Lower lobe of right lung (tissue), 2 donors: ENCODE data around the gene JUNB. TPM values are rescaled to one million over a fixed set of nuclear protein-coding genes. Genes with fewer than 3 reads are reported as not detected.
"Not testable (repeated sequence)": the region's sequence is repeated elsewhere in the genome, so short reads cannot be mapped to it uniquely, and the experiment has no call there.

ENCODE experiments used
- ATAC-seq, 2 donors: fragments of 200-7000 bp; cut with Tn5 transposase; one replicate each; pipeline ENCODE4 v1.9.1; 2020 to 2022; ENCODE audit warnings: mild to moderate bottlenecking in 2 of 2, moderate library complexity in 2 of 2
- DNase-seq: peaks from one replicate; pipeline ENCODE4 v3.0.0-alpha.2; 2020
- H3K27ac ChIP-seq: fragments of 200-600 bp; one replicate; pipeline ENCODE4 v1.8.0; 2022
- H3K27me3 ChIP-seq: fragments of 200-600 bp; one replicate; pipeline ENCODE4 v1.8.0; 2022; ENCODE audit warnings: low read depth
- H3K36me3 ChIP-seq: fragments of 200-600 bp; one replicate; pipeline ENCODE4 v1.8.0; 2022; ENCODE audit warnings: mild to moderate bottlenecking
- H3K4me1 ChIP-seq: fragments of 200-600 bp; one replicate; pipeline ENCODE4 v1.8.0; 2022
- H3K4me3 ChIP-seq: fragments of 200-600 bp; one replicate; pipeline ENCODE4 v1.8.0; 2022; ENCODE audit warnings: mild to moderate bottlenecking
- H3K9me3 ChIP-seq: fragments of 200-600 bp; one replicate; pipeline ENCODE4 v1.8.0; 2022
- intact Hi-C: fragments of 100-400 bp; cut with DNase I; formaldehyde crosslinking; loops from one replicate; pipeline ENCODE4 v1.11.0; 2022
- total RNA-seq: library from RNA; stranded (reverse); fragmentation: NEBNext Ultra II Directional; extraction: Animal tissue kit (Norgen Biotek cat#: 25700); gene quantifications from one replicate; pipeline ENCODE4 v1.2.1, GENCODE V29; 2021
- TF ChIP-seq, protein P1 (sequence below): fragments of 200-600 bp; IDR thresholded peaks from one replicate; pipeline ENCODE4 v1.8.0; 2022; ENCODE audit warnings: antibody characterized with exemption, mild to moderate bottlenecking
- donor health status: DM: no; HTN: yes; CAD: no; lungs with severe emphysema.

Gene JUNB
- total RNA-seq, 1 donor from 2014 or later: 131 TPM

DNA sequence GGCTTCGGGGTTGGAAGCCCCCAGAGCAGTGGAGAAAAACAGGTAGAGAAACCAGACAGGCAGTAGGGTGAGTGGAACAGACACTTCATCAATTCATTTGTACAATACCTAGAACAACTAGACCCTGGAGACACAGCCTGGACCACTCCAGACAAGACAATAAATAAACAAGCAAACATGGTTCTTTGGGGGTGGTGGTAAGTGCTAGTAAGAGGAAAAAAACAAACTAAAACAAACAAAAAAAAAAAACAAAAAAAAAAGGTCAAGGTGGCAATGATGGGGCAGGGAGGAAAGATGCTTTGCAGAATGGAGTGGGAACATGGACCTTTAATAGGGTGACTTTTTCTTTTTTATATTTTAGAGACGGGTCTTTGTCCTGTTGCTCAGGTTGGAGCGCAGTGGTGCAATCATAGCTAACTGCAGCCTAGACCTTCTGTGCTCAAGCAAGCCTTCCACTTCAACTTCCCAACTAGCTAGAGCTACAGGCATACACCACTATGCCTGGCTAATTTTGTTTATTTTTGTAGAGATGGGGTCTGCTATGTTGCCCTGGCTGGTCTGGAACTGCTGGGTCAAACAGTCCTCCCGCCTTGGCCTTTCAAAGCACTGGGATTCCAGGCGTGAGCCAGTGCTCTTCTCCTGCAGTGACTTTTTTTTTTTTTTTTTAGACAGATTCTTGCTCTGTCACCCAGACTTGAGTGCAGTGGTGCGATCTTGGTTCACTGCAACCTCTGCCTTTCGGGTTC is 3.1 kb downstream of the JUNB start:
- TF ChIP-seq, protein P1, sequence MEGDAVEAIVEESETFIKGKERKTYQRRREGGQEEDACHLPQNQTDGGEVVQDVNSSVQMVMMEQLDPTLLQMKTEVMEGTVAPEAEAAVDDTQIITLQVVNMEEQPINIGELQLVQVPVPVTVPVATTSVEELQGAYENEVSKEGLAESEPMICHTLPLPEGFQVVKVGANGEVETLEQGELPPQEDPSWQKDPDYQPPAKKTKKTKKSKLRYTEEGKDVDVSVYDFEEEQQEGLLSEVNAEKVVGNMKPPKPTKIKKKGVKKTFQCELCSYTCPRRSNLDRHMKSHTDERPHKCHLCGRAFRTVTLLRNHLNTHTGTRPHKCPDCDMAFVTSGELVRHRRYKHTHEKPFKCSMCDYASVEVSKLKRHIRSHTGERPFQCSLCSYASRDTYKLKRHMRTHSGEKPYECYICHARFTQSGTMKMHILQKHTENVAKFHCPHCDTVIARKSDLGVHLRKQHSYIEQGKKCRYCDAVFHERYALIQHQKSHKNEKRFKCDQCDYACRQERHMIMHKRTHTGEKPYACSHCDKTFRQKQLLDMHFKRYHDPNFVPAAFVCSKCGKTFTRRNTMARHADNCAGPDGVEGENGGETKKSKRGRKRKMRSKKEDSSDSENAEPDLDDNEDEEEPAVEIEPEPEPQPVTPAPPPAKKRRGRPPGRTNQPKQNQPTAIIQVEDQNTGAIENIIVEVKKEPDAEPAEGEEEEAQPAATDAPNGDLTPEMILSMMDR: no peak
- DNase-seq (no peak), ATAC-seq (no peak)
- Histone ChIP-seq H3K36me3 (peaks cover 13% of the 10 kb centered on the region), H3K27me3 (no peaks in the 10 kb centered on the region), H3K4me3 (peak overlapping the region; percentile 95), H3K4me1 (peaks cover 24% of the 10 kb centered on the region), H3K27ac (peak overlapping the region; percentile 99), H3K9me3 (no peaks in the 10 kb centered on the region)
- intact Hi-C loops: no loop called here

DNA sequence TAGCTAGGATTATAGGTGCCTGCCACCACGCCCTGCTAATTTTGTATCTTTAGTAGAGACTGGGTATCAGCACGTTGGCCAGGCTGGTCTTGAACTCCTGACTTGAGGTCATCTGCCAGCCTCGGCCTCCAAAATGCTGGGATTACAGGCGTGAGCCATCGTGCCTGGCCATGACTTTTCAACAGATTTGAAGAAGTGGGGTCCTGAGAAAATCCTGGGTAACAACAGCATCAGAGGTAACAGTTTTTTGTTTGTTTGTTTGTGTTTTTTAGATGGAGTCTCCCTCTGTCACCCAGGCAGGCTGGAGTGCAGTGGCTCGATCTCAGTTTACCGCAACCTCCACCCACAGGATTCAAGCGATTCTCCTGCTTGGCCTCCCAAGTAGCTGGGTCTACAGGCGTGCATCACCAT is 3.7 kb downstream of the JUNB start:
- H3K4me3 ChIP-seq: no peak overlapping the region
- no peaks in the 10 kb centered on the region for H3K9me3 ChIP-seq
- H3K36me3 ChIP-seq: peaks cover 19% of the 10 kb centered on the region
- no peaks in the 10 kb centered on the region for H3K27me3 ChIP-seq
- TF ChIP-seq, protein P1: no peak
- intact Hi-C loops: no loop called here
- ATAC-seq: no peak
- peaks cover 25% of the 10 kb centered on the region for H3K4me1 ChIP-seq
- no peak for DNase-seq
- H3K27ac ChIP-seq: peak overlapping the region; percentile 99

DNA sequence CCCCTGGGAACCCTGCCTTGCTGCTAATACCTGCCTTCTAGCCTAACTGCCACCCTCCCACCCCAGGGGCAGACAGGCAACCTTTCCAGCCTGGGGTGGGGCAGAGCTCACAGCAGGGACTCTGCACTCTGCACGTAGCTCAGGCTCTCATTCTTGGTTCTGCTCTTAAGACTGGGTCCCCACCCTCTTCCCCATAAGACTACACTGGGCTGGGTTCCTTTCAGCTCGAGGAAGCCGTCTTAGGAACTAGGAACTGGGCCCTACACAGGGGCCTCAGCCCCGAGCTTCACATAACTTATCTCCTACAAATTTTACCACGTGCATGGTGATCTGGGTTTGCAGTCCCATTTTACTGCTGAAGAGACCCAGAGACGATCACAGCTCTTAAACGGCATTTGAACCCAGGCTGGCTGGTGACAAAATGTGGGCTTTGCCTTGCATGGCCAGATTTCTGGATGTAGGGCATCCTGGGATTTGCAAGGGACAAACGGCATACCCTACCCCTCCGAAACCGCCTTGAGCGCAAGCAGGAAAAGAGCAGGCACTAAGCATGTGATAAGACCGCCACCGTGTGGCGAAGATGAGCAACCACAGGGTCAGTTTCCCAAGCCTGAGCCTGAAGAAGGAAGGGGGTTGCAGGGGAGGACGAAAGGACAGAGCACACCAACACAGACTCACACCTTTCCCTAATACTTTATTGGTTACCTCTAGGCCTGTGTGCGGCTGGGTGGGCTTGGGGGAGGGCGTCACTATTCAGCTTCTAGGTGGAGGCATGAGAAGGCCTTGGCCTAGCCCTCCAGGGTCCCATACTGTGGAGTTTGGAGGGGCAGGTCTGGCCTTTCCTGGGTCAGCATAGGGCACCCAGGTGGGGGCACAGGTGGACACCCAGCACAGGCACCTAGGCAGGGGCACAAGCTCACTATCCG is 5.1 kb downstream of the JUNB start:
- intact Hi-C loops: no loop called here
- H3K27me3 ChIP-seq: no peaks in the 10 kb centered on the region
- peak overlapping the region; percentile 65 for H3K27ac ChIP-seq
- H3K9me3 ChIP-seq: no peaks in the 10 kb centered on the region
- TF ChIP-seq, protein P1: peak; percentile 93
- ATAC-seq (peak; percentile 10 to 27), DNase-seq (peak; percentile 81)
- peaks cover 37% of the 10 kb centered on the region for H3K4me1 ChIP-seq
- peaks cover 24% of the 10 kb centered on the region for H3K36me3 ChIP-seq
- peak overlapping the region; percentile 30 for H3K4me3 ChIP-seq

DNA sequence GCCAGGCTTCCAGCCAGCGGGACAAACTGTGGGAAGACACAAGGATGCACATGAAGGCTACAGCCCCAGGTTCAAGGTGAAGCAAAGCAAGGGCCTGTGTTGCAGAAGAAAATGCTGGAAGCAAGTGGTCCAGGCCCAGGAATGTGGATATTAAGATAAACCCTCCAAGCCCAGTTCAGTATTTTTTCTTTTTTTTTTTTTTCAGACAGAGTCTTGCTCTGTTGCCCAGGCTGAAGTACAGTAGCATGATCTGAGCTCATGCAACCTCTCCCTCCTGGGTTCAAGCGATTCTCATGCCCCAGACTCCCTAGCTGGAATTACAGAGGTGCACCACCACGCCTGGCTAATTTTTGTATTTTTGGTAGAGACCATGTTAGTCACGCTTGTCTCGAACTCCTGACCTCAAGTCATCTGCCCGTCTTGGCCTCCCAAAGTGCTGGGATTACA is 5.9 kb downstream of the JUNB start:
- peaks cover 40% of the 10 kb centered on the region for H3K4me1 ChIP-seq
- no peak overlapping the region for H3K4me3 ChIP-seq
- H3K27ac ChIP-seq: no peak overlapping the region
- intact Hi-C loops: no loop called here
- H3K27me3 ChIP-seq: no peaks in the 10 kb centered on the region
- no peak for DNase-seq
- no peak for ATAC-seq
- H3K9me3 ChIP-seq: no peaks in the 10 kb centered on the region
- peaks cover 24% of the 10 kb centered on the region for H3K36me3 ChIP-seq
- TF ChIP-seq, protein P1: no peak

DNA sequence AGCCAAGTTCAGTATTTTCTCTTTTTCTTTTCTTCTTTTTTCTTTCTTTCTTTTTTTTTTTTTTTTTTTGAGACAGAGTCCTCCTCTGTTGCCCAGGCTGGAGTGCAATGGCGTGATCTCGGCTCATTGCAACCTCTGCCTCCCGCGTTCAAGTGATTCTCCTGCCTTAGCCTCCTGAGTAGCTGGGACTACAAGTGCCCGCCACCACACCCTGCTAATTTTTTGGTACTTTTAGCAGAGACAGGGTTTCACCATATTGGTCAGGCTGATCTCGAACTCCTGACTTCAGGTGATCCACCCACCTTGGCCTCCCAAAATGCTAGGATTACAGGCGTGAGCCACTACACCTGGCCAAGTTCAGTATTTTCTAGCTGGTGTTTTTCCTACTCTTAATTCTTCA is 6.3 kb downstream of the JUNB start:
- H3K27me3 ChIP-seq, H3K27ac ChIP-seq, DNase-seq, ATAC-seq, H3K4me3 ChIP-seq, intact Hi-C loops, H3K9me3 ChIP-seq: not testable (repeated sequence)
- H3K36me3 ChIP-seq: peaks cover 24% of the 10 kb centered on the region
- peaks cover 45% of the 10 kb centered on the region for H3K4me1 ChIP-seq
